Left ventricle myocardium inferior (tissue), 1 donor: ENCODE data around the gene ATXN1. TPM values are rescaled to one million over a fixed set of nuclear protein-coding genes. Genes with fewer than 3 reads are reported as not detected.

Experiments
- DNase-seq: peaks from one replicate; pipeline ENCODE4 v3.0.0-alpha.2; 2020
- H3K27ac ChIP-seq: fragments of 200-600 bp; replicated peaks from 2 replicates; pipeline ENCODE4 v1.8.0; 2021
- H3K27me3 ChIP-seq: fragments of 200-600 bp; 2 replicates; pipeline ENCODE4 v1.8.0; 2021; ENCODE audit warnings: low read depth
- H3K36me3 ChIP-seq: fragments of 200-600 bp; 2 replicates; pipeline ENCODE4 v1.8.0; 2021
- H3K4me1 ChIP-seq: fragments of 200-600 bp; 2 replicates; pipeline ENCODE4 v1.8.0; 2021
- H3K4me3 ChIP-seq: fragments of 200-600 bp; 2 replicates; pipeline ENCODE4 v1.8.0; 2021; ENCODE audit warnings: mild to moderate bottlenecking, moderate library complexity
- H3K9me3 ChIP-seq: fragments of 200-600 bp; replicated peaks from 2 replicates; pipeline ENCODE4 v1.8.0; 2021
- intact Hi-C: fragments of 100-400 bp; cut with micrococcal nuclease; formaldehyde crosslinking; loops from one replicate; pipeline ENCODE4 v1.11.0; 2022
- total RNA-seq: library from RNA; stranded (reverse); fragmentation: NEBNext Ultra II Directional; extraction: Animal tissue kit (Norgen Biotek cat#: 25700); gene quantifications from one replicate; pipeline ENCODE4 v1.2.1, GENCODE V29; 2021
- TF ChIP-seq, protein P1 (sequence below): fragments of 200-600 bp; IDR thresholded peaks from 2 replicates; pipeline ENCODE4 v1.8.0; 2021; ENCODE audit warnings: antibody characterized with exemption, mild to moderate bottlenecking, borderline replicate concordance
- donor health status: DM: no; HTN: yes; CAD: no; lungs with severe emphysema.

Gene ATXN1
- total RNA-seq, 1 donor from 2014 or later: 41.5 TPM

DNA sequence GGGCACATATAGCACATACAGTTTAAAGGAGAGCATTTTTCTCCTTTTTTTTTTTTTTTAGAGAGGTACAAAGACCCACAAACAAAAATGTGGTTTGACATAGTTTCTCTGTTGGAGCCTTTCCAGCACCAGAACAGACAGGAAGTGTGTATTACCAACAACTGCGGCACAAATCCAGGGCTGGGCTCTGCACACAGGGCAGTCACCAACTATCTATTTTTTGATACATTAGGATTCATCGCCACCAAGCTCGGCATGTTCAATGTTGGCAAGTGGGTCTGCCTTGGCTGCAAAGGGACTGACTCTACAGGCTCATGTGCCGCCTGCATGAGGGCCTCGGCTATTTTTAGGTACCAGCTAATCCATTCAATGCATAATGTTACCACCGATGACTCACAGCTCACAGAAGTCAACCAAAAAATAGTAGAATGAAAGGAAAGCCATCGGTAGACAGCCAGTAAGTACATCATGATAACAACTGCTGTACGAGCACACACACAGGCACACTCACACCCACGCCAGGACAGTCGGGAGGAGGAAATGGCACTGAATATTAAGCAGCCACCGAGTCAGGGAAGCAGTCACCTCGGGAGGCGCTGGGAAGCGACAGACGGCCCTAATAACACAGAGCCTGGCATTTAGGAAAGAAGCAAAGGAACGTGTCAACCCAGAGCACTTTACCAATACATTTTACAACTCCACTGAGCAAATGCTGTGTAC, 441.3 kb downstream of the ATXN1 start:
- no peaks in the 10 kb centered on the region for H3K27me3 ChIP-seq
- peak overlapping the region; percentile 53 for H3K4me3 ChIP-seq
- H3K9me3 ChIP-seq: no peaks in the 10 kb centered on the region
- DNase-seq: peak; percentile 73
- TF ChIP-seq, protein P1, sequence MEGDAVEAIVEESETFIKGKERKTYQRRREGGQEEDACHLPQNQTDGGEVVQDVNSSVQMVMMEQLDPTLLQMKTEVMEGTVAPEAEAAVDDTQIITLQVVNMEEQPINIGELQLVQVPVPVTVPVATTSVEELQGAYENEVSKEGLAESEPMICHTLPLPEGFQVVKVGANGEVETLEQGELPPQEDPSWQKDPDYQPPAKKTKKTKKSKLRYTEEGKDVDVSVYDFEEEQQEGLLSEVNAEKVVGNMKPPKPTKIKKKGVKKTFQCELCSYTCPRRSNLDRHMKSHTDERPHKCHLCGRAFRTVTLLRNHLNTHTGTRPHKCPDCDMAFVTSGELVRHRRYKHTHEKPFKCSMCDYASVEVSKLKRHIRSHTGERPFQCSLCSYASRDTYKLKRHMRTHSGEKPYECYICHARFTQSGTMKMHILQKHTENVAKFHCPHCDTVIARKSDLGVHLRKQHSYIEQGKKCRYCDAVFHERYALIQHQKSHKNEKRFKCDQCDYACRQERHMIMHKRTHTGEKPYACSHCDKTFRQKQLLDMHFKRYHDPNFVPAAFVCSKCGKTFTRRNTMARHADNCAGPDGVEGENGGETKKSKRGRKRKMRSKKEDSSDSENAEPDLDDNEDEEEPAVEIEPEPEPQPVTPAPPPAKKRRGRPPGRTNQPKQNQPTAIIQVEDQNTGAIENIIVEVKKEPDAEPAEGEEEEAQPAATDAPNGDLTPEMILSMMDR: no peak
- no peaks in the 10 kb centered on the region for H3K36me3 ChIP-seq
- peaks cover 68% of the 10 kb centered on the region for H3K4me1 ChIP-seq
- H3K27ac ChIP-seq: peak overlapping the region; percentile 93
- intact Hi-C loops: no loop called here

DNA sequence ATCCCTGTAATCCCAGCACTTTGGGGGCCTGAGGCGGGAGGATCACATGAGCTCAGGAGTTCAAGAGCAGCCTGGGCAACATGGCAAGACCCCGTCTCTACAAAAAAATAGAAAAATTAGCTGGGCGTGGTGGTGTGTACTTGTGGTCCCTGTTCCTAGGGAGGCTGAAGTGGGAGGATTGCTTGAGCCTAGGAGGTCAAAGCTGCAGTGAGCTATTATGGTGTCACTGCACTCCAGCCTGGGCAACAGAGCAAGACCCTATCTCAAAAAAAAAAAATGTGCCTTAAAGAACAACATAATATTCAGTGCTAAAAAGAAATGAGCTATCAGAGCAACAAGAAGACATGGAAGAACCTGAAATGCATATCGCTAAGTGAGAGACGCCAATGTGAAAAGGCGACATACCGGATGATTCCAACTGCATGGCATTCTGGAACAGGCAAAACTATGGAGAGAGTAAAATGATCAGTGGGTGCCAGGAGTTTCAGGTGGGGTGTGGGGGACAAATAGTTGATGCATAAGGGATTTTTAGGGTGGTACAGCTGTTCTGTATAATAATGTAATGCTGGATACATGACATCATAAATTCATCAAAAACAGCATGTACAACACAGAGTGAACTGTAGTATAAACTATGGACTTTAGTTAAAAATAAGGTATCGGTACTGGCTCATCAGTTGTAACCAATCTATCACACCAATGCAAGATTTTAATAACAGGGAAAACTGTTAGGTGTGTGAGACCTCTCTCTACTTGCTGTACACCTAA, 442.1 kb downstream of the ATXN1 start:
- no peaks in the 10 kb centered on the region for H3K36me3 ChIP-seq
- TF ChIP-seq, protein P1: no peak
- no peak overlapping the region for H3K4me3 ChIP-seq
- H3K4me1 ChIP-seq: peaks cover 68% of the 10 kb centered on the region
- no peaks in the 10 kb centered on the region for H3K9me3 ChIP-seq
- peak overlapping the region; percentile 93 for H3K27ac ChIP-seq
- no peaks in the 10 kb centered on the region for H3K27me3 ChIP-seq
- DNase-seq: no peak
- intact Hi-C loops: no loop called here

DNA sequence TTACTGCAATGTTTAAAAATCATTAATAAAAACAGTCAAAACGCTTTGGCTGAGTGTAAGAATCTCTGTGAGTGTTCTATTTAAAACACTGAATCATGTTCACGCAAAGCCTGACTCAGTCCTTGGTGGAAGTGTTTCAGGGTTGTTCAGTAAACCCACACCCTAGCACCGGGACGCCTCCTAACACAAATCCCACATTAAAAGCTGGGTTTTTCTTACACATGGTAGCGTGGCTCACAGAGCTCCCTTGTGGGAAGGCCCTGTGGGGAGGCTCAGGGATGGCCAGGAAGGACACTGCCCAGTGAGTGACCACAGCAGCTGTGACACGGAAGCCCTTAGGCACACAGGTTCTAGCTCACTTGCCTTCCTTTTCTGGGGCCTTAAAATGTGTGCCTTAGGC, 442.7 kb downstream of the ATXN1 start:
- Histone ChIP-seq H3K27me3 (no peaks in the 10 kb centered on the region), H3K4me1 (peaks cover 65% of the 10 kb centered on the region), H3K36me3 (no peaks in the 10 kb centered on the region), H3K27ac (peak overlapping the region; percentile 93), H3K4me3 (no peak overlapping the region), H3K9me3 (no peaks in the 10 kb centered on the region)
- TF ChIP-seq, protein P1: no peak
- intact Hi-C loops: no loop called here
- DNase-seq: no peak

DNA sequence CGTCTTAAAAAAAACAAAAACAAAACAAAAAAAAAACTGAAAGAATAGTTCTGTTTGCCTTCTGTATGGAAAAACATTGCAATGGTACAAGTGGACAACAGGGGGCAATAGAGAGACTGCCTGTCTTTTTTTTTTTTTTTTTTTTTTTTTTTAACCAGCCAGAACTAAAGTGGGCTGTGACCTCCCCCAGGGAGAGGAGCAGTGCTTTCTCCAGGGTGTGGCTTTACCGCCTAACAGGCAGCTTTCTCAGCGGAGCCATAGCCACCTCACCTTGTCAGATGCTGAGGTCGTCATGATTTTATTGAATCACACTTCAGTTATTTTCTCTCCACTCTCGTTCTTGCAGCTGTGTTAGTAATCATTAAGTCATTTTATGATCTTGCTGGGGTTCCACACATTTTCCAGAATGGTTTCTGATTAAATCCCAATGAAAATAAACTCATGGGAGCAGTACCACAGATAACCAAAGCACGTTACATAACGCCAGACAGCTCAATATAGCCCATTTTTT, 444.5 kb downstream of the ATXN1 start:
- DNase-seq: no peak
- intact Hi-C loops: no loop called here
- TF ChIP-seq, protein P1: peak; percentile 87
- Histone ChIP-seq H3K9me3 (no peaks in the 10 kb centered on the region), H3K27ac (no peak overlapping the region), H3K4me1 (peaks cover 48% of the 10 kb centered on the region), H3K4me3 (no peak overlapping the region), H3K27me3 (no peaks in the 10 kb centered on the region), H3K36me3 (no peaks in the 10 kb centered on the region)

DNA sequence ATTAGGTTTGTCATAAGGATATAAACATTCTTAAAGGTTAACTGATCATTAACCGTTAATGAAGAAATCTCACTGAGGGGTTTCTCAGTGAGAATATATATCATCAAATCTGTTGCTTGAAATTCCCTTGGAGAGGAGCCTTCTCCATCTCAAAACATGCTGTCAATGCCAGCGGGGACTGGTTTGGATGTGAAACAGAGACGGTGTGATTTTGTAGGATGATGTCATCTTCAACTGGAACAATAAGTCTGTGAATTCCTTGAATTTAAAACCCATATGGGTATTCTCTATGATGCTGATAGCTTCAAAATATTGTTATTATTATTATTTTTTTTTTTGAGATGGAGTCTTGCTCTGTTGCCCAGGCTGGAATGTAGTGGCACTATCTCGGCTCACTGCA, 447.0 kb downstream of the ATXN1 start:
- TF ChIP-seq, protein P1: no peak
- intact Hi-C loops: no loop called here
- Histone ChIP-seq H3K27ac (no peak overlapping the region), H3K36me3 (no peaks in the 10 kb centered on the region), H3K4me1 (peaks cover 23% of the 10 kb centered on the region), H3K9me3 (no peaks in the 10 kb centered on the region), H3K27me3 (no peaks in the 10 kb centered on the region), H3K4me3 (no peak overlapping the region)
- DNase-seq: no peak
